ENCODE results near the gene AXL.
"Not testable (repeated sequence)": the region's sequence is repeated elsewhere in the genome, so short reads cannot be mapped to it uniquely, and the experiment has no call there.

AXL gene

GRCh38 chr19:41273076-41273475 is 54.1 kb downstream of the AXL start:
- no peak for TF ChIP-seq CTCF (IDR thresholded peaks at IDR 0.05)
- Histone ChIP-seq H3K9ac (no peak overlapping the region), H3K4me3 (ENCODE audit: low read depth, low read length) (no peak overlapping the region), H3K27me3 (ENCODE audit: control insufficient read depth, insufficient read depth, low read length) (no peaks in the 10 kb centered on the region), H3K4me2 (ENCODE audit: low read length) (no peak overlapping the region), H3K36me3 (ENCODE audit: control insufficient read depth, insufficient read depth, low read length) (no peaks in the 10 kb centered on the region), H2AFZ (no peak overlapping the region), H3K4me1 (no peaks in the 10 kb centered on the region), H3K9me3 (ENCODE audit: control insufficient read depth, low read length) (no peaks in the 10 kb centered on the region), H3K79me2 (peaks cover 19% of the 10 kb centered on the region), H3K27ac (no peak overlapping the region)

- Histone ChIP-seq H2AFZ (no peak overlapping the region), H3K36me3 (ENCODE audit: control insufficient read depth, insufficient read depth, low read length) (no peaks in the 10 kb centered on the region), H3K9ac (no peak overlapping the region), H3K4me2 (ENCODE audit: low read length) (no peak overlapping the region), H3K27ac (no peak overlapping the region), H3K79me2 (peaks cover 16% of the 10 kb centered on the region), H3K4me3 (ENCODE audit: low read depth, low read length) (no peak overlapping the region), H3K9me3 (ENCODE audit: control insufficient read depth, low read length) (no peaks in the 10 kb centered on the region), H3K4me1 (no peaks in the 10 kb centered on the region), H3K27me3 (ENCODE audit: control insufficient read depth, insufficient read depth, low read length) (no peaks in the 10 kb centered on the region)
- no peak for TF ChIP-seq CTCF (IDR thresholded peaks at IDR 0.05)
Measured at GRCh38 chr19:41274802-41275201, 55.8 kb downstream of the AXL start.

GRCh38 chr19:41276231-41276630 is 57.2 kb downstream of the AXL start:
- Histone ChIP-seq H3K27ac (no peak overlapping the region), H3K36me3 (ENCODE audit: control insufficient read depth, insufficient read depth, low read length) (no peaks in the 10 kb centered on the region)

GRCh38 chr19:41278478-41278877 is 59.5 kb downstream of the AXL start:
- no peak overlapping the region for H3K9ac ChIP-seq
- H3K79me2 ChIP-seq: peaks cover 9% of the 10 kb centered on the region
- H3K4me1 ChIP-seq: no peaks in the 10 kb centered on the region
- H3K36me3 ChIP-seq (ENCODE audit: control insufficient read depth, insufficient read depth, low read length): no peaks in the 10 kb centered on the region
- H3K9me3 ChIP-seq (ENCODE audit: control insufficient read depth, low read length): no peaks in the 10 kb centered on the region
- H2AFZ ChIP-seq: no peak overlapping the region
- no peak for TF ChIP-seq CTCF (IDR thresholded peaks at IDR 0.05)
- H3K4me3 ChIP-seq (ENCODE audit: low read depth, low read length): no peak overlapping the region
- no peak overlapping the region for H3K27ac ChIP-seq
- no peaks in the 10 kb centered on the region for H3K27me3 ChIP-seq (ENCODE audit: control insufficient read depth, insufficient read depth, low read length)
- no peak overlapping the region for H3K4me2 ChIP-seq (ENCODE audit: low read length)

More at GRCh38 chr19:41276231-41276630, 57.2 kb downstream of the AXL start:
- H3K27me3 ChIP-seq (ENCODE audit: control insufficient read depth, insufficient read depth, low read length): no peaks in the 10 kb centered on the region
- no peak overlapping the region for H3K4me2 ChIP-seq (ENCODE audit: low read length)
- H3K9ac ChIP-seq: no peak overlapping the region
- H3K4me1 ChIP-seq: no peaks in the 10 kb centered on the region
- H3K79me2 ChIP-seq: peaks cover 14% of the 10 kb centered on the region
- no peak overlapping the region for H3K4me3 ChIP-seq (ENCODE audit: low read depth, low read length)
- no peak overlapping the region for H2AFZ ChIP-seq
- no peak for TF ChIP-seq CTCF (IDR thresholded peaks at IDR 0.05)
- no peaks in the 10 kb centered on the region for H3K9me3 ChIP-seq (ENCODE audit: control insufficient read depth, low read length)

GRCh38 chr19:41288673-41289530 is 69.9 kb downstream of the AXL start:
- Histone ChIP-seq H3K27ac (no peak overlapping the region), H3K4me1 (peaks cover 3% of the 10 kb centered on the region), H3K27me3 (ENCODE audit: control insufficient read depth, insufficient read depth, low read length) (no peaks in the 10 kb centered on the region), H3K4me2 (ENCODE audit: low read length) (no peak overlapping the region), H2AFZ (no peak overlapping the region), H3K9me3 (ENCODE audit: control insufficient read depth, low read length) (no peaks in the 10 kb centered on the region), H3K4me3 (ENCODE audit: low read depth, low read length) (no peak overlapping the region), H3K9ac (no peak overlapping the region), H3K36me3 (ENCODE audit: control insufficient read depth, insufficient read depth, low read length) (no peaks in the 10 kb centered on the region), H3K79me2 (peaks cover 37% of the 10 kb centered on the region)
- no peak for TF ChIP-seq CTCF (IDR thresholded peaks at IDR 0.05)

- H3K79me2 ChIP-seq: peaks cover 41% of the 10 kb centered on the region
- not testable (repeated sequence) for H3K4me2 ChIP-seq (ENCODE audit: low read length); H3K9me3 ChIP-seq (ENCODE audit: control insufficient read depth, low read length); H3K4me1 ChIP-seq; H3K36me3 ChIP-seq (ENCODE audit: control insufficient read depth, insufficient read depth, low read length); H3K27ac ChIP-seq; H3K4me3 ChIP-seq (ENCODE audit: low read depth, low read length); H2AFZ ChIP-seq; H3K27me3 ChIP-seq (ENCODE audit: control insufficient read depth, insufficient read depth, low read length); H3K9ac ChIP-seq
Measured at GRCh38 chr19:41289814-41290213, 70.8 kb downstream of the AXL start.
